OCI-LY3 (cell line): Measurements from ENCODE around the gene NKAIN4.

Experiments
- EZH2phosphoT487 ChIP-seq: fragments of 200-600 bp; shearing (Covaris generic); IDR thresholded peaks from 2 replicates; pipeline ENCODE4 v1.6.1; 2018; ENCODE audit warnings: antibody characterized with exemption, mixed run types, low read depth
- TF ChIP-seq, protein P1 (sequence below): fragments of 200-600, 300-600 bp; sonication (generic); IDR thresholded peaks from 2 replicates; pipeline ENCODE4 v1.5.1; 2014; ENCODE audit warnings: antibody characterized with exemption, low read length, low read depth

DNA sequence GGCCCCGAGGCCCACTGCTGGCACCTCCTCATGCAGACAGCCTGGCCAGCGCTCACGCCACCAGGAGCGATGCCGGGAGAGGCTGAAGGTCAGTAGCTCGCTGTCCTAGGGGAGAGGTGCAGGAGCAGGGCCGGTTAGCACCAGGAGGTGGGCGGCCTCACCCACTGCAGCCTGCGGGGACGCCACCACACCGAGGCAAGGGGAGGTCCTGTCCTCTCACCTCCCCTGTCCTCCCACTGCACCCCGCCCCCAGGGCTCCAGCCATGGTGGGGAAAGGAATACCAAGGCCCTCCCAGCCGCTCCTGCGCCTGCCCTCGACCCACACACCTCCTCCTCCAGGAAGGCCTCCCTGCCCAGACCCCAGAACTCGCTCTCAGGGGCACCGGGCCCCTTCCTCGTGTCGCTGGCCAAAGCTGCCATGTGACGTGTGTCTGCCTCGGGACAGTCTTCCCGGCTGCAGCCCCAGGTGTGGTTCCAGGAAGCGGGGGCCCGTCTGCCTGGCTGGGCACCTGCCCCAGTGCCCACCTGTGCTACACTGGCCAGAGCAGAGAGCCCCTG lies 6.5 kb downstream of the NKAIN4 start:
- TF ChIP-seq, protein P1, sequence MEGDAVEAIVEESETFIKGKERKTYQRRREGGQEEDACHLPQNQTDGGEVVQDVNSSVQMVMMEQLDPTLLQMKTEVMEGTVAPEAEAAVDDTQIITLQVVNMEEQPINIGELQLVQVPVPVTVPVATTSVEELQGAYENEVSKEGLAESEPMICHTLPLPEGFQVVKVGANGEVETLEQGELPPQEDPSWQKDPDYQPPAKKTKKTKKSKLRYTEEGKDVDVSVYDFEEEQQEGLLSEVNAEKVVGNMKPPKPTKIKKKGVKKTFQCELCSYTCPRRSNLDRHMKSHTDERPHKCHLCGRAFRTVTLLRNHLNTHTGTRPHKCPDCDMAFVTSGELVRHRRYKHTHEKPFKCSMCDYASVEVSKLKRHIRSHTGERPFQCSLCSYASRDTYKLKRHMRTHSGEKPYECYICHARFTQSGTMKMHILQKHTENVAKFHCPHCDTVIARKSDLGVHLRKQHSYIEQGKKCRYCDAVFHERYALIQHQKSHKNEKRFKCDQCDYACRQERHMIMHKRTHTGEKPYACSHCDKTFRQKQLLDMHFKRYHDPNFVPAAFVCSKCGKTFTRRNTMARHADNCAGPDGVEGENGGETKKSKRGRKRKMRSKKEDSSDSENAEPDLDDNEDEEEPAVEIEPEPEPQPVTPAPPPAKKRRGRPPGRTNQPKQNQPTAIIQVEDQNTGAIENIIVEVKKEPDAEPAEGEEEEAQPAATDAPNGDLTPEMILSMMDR, result no peak
- no peak for TF ChIP-seq EZH2phosphoT487
